ENCODE measurements around the gene SERINC2. TPM values are rescaled to one million over a fixed set of nuclear protein-coding genes. Genes with fewer than 3 reads are reported as not detected.

The SERINC2 gene
- total and polyA plus RNA-seq, 2 experiments from 2014 or later: 20.5 to 23.3 TPM

DNA sequence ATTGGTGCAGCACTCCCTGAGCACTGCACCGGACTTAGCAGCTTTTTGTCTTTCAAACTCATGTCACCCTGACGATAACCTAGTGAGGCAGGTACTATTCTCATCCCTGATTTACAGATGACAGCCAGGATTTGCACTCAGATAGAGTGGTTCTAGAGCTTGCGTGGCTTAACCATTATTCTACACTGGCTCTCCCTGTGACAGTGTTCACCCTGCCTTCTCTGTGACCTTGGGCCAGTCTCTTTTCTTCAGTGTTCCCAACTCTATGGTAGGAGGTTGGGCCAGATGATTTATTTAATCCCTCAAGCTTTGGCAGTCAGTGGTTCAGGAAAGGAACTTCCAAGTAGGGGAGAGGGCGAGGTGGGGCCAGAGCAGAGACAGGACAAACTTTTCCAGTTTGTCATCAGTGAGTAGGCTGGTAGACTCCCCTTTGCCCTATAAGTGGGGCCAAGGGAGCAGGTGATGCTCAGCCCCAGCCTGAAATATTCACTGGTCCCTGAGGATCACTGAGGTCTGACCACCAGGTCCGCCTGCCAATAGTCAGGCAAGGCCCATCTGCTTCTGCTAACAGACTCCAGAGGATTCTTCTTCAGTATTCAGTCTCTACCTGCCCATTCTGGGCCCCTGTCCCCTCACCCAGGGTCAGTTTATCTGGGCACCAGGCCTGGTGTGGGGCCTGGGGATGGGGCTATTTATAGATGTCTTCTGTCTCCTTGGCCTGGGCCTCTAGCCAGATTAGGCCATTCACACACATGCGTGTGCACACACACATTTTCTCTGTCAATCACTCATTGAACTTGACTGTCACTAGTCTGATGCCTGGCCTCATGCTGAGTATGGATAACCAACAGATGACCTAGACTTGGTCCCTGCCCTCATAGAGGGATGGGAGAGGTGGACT lies 31.4 kb upstream of the SERINC2 start (continued):
- no peak for TF ChIP-seq CREB1 (CRISPR knock-in tag; IDR thresholded peaks at IDR 0.05; ENCODE audit: low read depth)

- Histone ChIP-seq H3K4me2 (no peak overlapping the region), H3K36me3 (ENCODE audit: insufficient read depth) (no peaks in the 10 kb centered on the region), H2AFZ (no peak overlapping the region), H3K27ac (ENCODE audit: low read depth) (no peak overlapping the region), H3K4me3 (no peak overlapping the region), H3F3A (replicated peaks; ENCODE audit: low read depth) (no peaks in the 10 kb centered on the region), H3K27me3 (ENCODE audit: insufficient read depth) (no peaks in the 10 kb centered on the region), H4K20me1 (replicated peaks; ENCODE audit: insufficient read depth) (no peaks in the 10 kb centered on the region), H3K4me1 (ENCODE audit: insufficient read depth) (no peaks in the 10 kb centered on the region), H3K79me2 (replicated peaks; ENCODE audit: insufficient read depth) (no peaks in the 10 kb centered on the region), H3K9me2 (ENCODE audit: insufficient read depth) (no peaks in the 10 kb centered on the region)
- DNase-seq (ENCODE audit: low spot score): no peak
- Mint-ChIP-seq H3K27ac (no peak overlapping the region), H3K9me3 (no peaks in the 10 kb centered on the region), H3K27me3 (ENCODE audit: insufficient read depth, low read depth, poor library complexity) (peaks cover 16% of the 10 kb centered on the region), H3K4me3 (no peak overlapping the region), H3K4me1 (peaks cover 11% of the 10 kb centered on the region; the same call in 2 of the 3 replicates), H3K36me3 (ENCODE audit: low read depth) (no peaks in the 10 kb centered on the region)
- ATAC-seq: no peak
- TF ChIP-seq ZNF462 (CRISPR knock-in tag; IDR thresholded peaks at IDR 0.05) (no peak), EZH2 (IDR thresholded peaks at IDR 0.05; ENCODE audit: low read depth, unreplicated experiment) (no peak), CREB1 (CRISPR knock-in tag; IDR thresholded peaks at IDR 0.05; ENCODE audit: low read depth) (no peak), ETS1 (IDR thresholded peaks at IDR 0.05) (no peak), POLR2AphosphoS5 (IDR thresholded peaks at IDR 0.05; ENCODE audit: low read depth) (no peak), STAT1 (IDR thresholded peaks at IDR 0.05; ENCODE audit: unreplicated experiment) (no peak)
Observed at GRCh38 chr1:31382379-31382989, 30.5 kb upstream of the SERINC2 start.

Measured in GM23338 (cell line).